ENCODE data around the gene LRRC51.

Gene LRRC51

DNA sequence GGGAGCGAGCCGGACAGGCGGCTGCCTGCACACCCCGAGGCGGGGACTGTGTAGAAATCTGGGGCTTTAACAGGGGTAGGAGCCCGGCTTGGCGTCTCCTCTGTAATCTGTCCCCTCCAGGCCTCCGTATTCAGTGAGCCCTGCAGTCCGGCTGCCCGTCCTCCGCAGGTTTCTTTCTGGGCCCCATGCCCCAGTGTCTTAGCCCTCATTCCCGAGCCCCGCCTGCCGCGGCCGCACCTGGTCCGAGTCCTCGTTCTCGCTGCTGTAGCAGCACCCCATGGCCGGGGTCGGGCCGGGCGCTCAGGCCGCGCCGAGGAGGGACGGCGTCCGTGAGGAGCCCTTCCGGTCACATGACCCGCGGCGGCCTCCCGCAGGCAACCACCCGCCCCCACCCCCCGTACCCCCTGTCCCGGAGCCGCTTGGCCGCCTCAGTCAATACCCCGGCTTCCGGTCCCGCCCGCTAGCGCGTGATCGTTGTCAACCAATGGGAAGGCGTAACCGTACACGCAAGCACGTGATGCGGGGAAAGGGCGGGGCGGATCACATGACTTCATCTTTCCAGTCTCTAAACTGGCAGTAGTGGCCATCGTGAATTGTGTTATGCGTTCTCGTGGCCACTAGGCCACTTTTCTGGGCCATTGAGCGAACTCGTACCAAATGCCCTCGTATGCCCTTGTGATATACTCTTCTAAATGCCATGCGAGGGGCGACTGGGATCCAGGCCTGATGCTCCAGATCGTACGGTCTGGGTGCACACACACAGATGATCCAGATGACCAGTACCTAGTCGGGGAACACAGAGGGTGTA lies 22.5 kb downstream of the LRRC51 start, which contains the start of gene LAMTOR1:
Gene LAMTOR1, minus strand, starts transcription at position 352 of the 808 bp plus-strand sequence. Its CDS starts 73 bp downstream, at position 279.
- Histone ChIP-seq H3K4me3 (ENCODE audit: low read length) (peak within 1 kb of the TSS; percentile 88), H3K18ac (ENCODE audit: low read length) (peak within 1 kb of the TSS; percentile 85), H3K79me1 (ENCODE audit: low read length) (peaks cover 31% of the 10 kb centered on the region), H3K4me2 (ENCODE audit: low read length) (peak within 1 kb of the TSS; percentile 94), H4K5ac (ENCODE audit: low read length) (peak within 1 kb of the TSS; percentile 64), H3K27me3 (ENCODE audit: insufficient read depth, low read length, poor library complexity) (no peaks in the 10 kb centered on the region), H4K8ac (ENCODE audit: low read depth, low read length) (peak within 1 kb of the TSS; percentile 68), H3K4ac (ENCODE audit: low read depth, low read length) (peak within 1 kb of the TSS; percentile 94), H2BK120ac (ENCODE audit: low read depth, low read length) (peak within 1 kb of the TSS; percentile 75), H3K79me2 (ENCODE audit: control insufficient read depth, insufficient read depth, low read length) (peaks cover 27% of the 10 kb centered on the region), H2BK5ac (ENCODE audit: low read length) (peak within 1 kb of the TSS; percentile 69), H2BK15ac (replicated peaks; ENCODE audit: low read depth) (no peak within 1 kb of the TSS), H2AK5ac (ENCODE audit: low read length) (peak within 1 kb of the TSS; percentile 80), H3K23ac (ENCODE audit: low read length) (peak within 1 kb of the TSS; percentile 75), H3K56ac (ENCODE audit: low read length) (peak within 1 kb of the TSS; percentile 98), H3K27ac (ENCODE audit: low read depth, low read length) (peak within 1 kb of the TSS; percentile 93), H3K4me1 (ENCODE audit: control insufficient read depth, low read depth, low read length) (peaks cover 5% of the 10 kb centered on the region), H3K36me3 (ENCODE audit: control insufficient read depth, insufficient read depth, low read length) (peaks cover 4% of the 10 kb centered on the region), H3K9ac (ENCODE audit: low read length) (peak within 1 kb of the TSS; percentile 88)
- DNase-seq, result peak; percentile 100
- no CpG with 5 or more reads among the region's 64 CpGs for WGBS (ENCODE audit: extremely low coverage, insufficient coverage, low lambda C conversion rate)

- H3K4me1 ChIP-seq (ENCODE audit: control insufficient read depth, low read depth, low read length), result peaks cover 5% of the 10 kb centered on the region
- no peak overlapping the region for H3K4me3 ChIP-seq (ENCODE audit: low read length)
- WGBS (ENCODE audit: extremely low coverage, insufficient coverage, low lambda C conversion rate), result no CpG with 5 or more reads among the region's 11 CpGs
- peak overlapping the region; percentile 5 for H2BK5ac ChIP-seq (ENCODE audit: low read length)
- peak overlapping the region; percentile 5 for H3K4me2 ChIP-seq (ENCODE audit: low read length)
- no peak overlapping the region for H3K18ac ChIP-seq (ENCODE audit: low read length)
- peak overlapping the region; percentile 64 for H4K5ac ChIP-seq (ENCODE audit: low read length)
- peaks cover under 1% of the 10 kb centered on the region for H3K36me3 ChIP-seq (ENCODE audit: control insufficient read depth, insufficient read depth, low read length)
- peaks cover 27% of the 10 kb centered on the region for H3K79me2 ChIP-seq (ENCODE audit: control insufficient read depth, insufficient read depth, low read length)
- peak overlapping the region; percentile 4 for H2AK5ac ChIP-seq (ENCODE audit: low read length)
- peak overlapping the region; percentile 90 for H3K4ac ChIP-seq (ENCODE audit: low read depth, low read length)
- H3K27me3 ChIP-seq (ENCODE audit: insufficient read depth, low read length, poor library complexity), result no peaks in the 10 kb centered on the region
- H3K9ac ChIP-seq (ENCODE audit: low read length), result peak overlapping the region; percentile 57
- no peak overlapping the region for H3K23ac ChIP-seq (ENCODE audit: low read length)
- H3K56ac ChIP-seq (ENCODE audit: low read length), result peak overlapping the region; percentile 87
- no peak for DNase-seq
- peak overlapping the region; percentile 68 for H4K8ac ChIP-seq (ENCODE audit: low read depth, low read length)
- no peak overlapping the region for H2BK120ac ChIP-seq (ENCODE audit: low read depth, low read length)
- no peak overlapping the region for H2BK15ac ChIP-seq (replicated peaks; ENCODE audit: low read depth)
- H3K27ac ChIP-seq (ENCODE audit: low read depth, low read length), result peak overlapping the region; percentile 46
- H3K79me1 ChIP-seq (ENCODE audit: low read length), result peaks cover 29% of the 10 kb centered on the region
Measured at GRCh38 chr11:72103754-72104167, 23.1 kb downstream of the LRRC51 start.

- peaks cover 14% of the 10 kb centered on the region for H3K79me1 ChIP-seq (ENCODE audit: low read length)
- no peak within 1 kb of the TSS for H3K9ac ChIP-seq (ENCODE audit: low read length)
- H2AK5ac ChIP-seq (ENCODE audit: low read length), result no peak within 1 kb of the TSS
- H2BK120ac ChIP-seq (ENCODE audit: low read depth, low read length), result no peak within 1 kb of the TSS
- H3K23ac ChIP-seq (ENCODE audit: low read length), result no peak within 1 kb of the TSS
- H4K8ac ChIP-seq (ENCODE audit: low read depth, low read length), result no peak within 1 kb of the TSS
- no peak within 1 kb of the TSS for H3K27ac ChIP-seq (ENCODE audit: low read depth, low read length)
- H3K36me3 ChIP-seq (ENCODE audit: control insufficient read depth, insufficient read depth, low read length), result no peaks in the 10 kb centered on the region
- peaks cover 21% of the 10 kb centered on the region for H3K79me2 ChIP-seq (ENCODE audit: control insufficient read depth, insufficient read depth, low read length)
- no peaks in the 10 kb centered on the region for H3K27me3 ChIP-seq (ENCODE audit: insufficient read depth, low read length, poor library complexity)
- no peak within 1 kb of the TSS for H2BK5ac ChIP-seq (ENCODE audit: low read length)
- H2BK15ac ChIP-seq (replicated peaks; ENCODE audit: low read depth), result no peak within 1 kb of the TSS
- WGBS (ENCODE audit: extremely low coverage, insufficient coverage, low lambda C conversion rate), result no CpG with 5 or more reads among the region's 14 CpGs
- H3K4ac ChIP-seq (ENCODE audit: low read depth, low read length), result no peak within 1 kb of the TSS
- no peak within 1 kb of the TSS for H3K4me2 ChIP-seq (ENCODE audit: low read length)
- DNase-seq, result no peak
- H3K18ac ChIP-seq (ENCODE audit: low read length), result no peak within 1 kb of the TSS
- peaks cover 5% of the 10 kb centered on the region for H3K4me1 ChIP-seq (ENCODE audit: control insufficient read depth, low read depth, low read length)
- no peak within 1 kb of the TSS for H3K56ac ChIP-seq (ENCODE audit: low read length)
- H4K5ac ChIP-seq (ENCODE audit: low read length), result no peak within 1 kb of the TSS
- no peak within 1 kb of the TSS for H3K4me3 ChIP-seq (ENCODE audit: low read length)
Measured at GRCh38 chr11:72105888-72106287, 25.2 kb downstream of the LRRC51 start, which contains the start of gene TOMT. Gene TOMT (plus strand): TSS chr11:72105924. CDS start chr11:72105952, 28 bp downstream.

DNA sequence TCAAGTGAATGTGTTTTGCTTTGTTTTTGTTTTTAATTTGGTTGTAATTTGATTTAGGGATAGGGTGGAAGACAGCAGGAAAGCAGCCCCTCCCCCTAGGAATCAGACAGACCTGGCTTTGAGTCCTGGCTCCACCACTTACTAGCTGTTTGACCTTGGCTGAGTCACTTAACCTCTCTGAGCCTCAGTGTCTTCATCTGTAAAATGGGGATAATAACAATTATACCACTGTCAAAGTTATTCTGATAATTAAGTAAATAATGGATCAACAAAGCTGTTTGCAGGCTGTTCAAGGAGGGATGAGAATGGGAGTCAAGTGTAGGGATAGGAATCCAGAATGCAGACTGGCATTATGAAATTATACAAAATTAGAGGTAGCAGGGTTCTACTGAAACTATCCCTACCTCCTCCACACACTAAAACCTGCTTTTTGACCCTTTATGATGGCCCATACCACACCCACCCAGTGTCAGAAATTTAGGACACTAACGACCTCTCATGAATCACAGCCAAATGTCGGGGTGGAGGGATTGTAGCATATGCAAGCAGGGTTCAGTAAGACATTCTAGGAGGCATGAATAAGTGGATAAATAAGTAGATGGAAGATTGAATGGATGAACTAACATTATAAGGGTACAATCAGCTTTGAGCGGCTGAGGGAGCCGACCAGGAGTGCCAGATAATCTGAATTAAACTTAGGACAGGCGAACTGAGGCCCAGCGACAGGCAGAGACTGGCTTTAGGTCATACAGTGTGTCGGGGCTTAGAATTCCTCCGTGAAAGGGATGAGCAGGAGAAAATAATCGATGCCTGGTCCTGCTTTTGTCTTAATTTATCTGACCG lies 30.9 kb downstream of the LRRC51 start:
- Histone ChIP-seq H4K8ac (ENCODE audit: low read depth, low read length) (no peak overlapping the region), H3K79me1 (ENCODE audit: low read length) (no peaks in the 10 kb centered on the region), H3K9ac (ENCODE audit: low read length) (peak overlapping the region; percentile 92), H3K4ac (ENCODE audit: low read depth, low read length) (peak overlapping the region; percentile 60), H3K36me3 (ENCODE audit: control insufficient read depth, insufficient read depth, low read length) (no peaks in the 10 kb centered on the region), H2BK15ac (replicated peaks; ENCODE audit: low read depth) (no peak overlapping the region), H3K79me2 (ENCODE audit: control insufficient read depth, insufficient read depth, low read length) (no peaks in the 10 kb centered on the region), H3K18ac (ENCODE audit: low read length) (no peak overlapping the region), H4K5ac (ENCODE audit: low read length) (no peak overlapping the region), H2AK5ac (ENCODE audit: low read length) (peak overlapping the region; percentile 75), H3K56ac (ENCODE audit: low read length) (peak overlapping the region; percentile 96), H3K23ac (ENCODE audit: low read length) (peak overlapping the region; percentile 54), H3K27ac (ENCODE audit: low read depth, low read length) (peak overlapping the region; percentile 19), H3K27me3 (ENCODE audit: insufficient read depth, low read length, poor library complexity) (no peaks in the 10 kb centered on the region), H3K4me1 (ENCODE audit: control insufficient read depth, low read depth, low read length) (peaks cover 2% of the 10 kb centered on the region), H2BK5ac (ENCODE audit: low read length) (no peak overlapping the region), H3K4me2 (ENCODE audit: low read length) (peak overlapping the region; percentile 94), H2BK120ac (ENCODE audit: low read depth, low read length) (no peak overlapping the region), H3K4me3 (ENCODE audit: low read length) (peak overlapping the region; percentile 67)
- DNase-seq, result no peak
- WGBS (ENCODE audit: extremely low coverage, insufficient coverage, low lambda C conversion rate), result no CpG with 5 or more reads among the region's 10 CpGs

DNA sequence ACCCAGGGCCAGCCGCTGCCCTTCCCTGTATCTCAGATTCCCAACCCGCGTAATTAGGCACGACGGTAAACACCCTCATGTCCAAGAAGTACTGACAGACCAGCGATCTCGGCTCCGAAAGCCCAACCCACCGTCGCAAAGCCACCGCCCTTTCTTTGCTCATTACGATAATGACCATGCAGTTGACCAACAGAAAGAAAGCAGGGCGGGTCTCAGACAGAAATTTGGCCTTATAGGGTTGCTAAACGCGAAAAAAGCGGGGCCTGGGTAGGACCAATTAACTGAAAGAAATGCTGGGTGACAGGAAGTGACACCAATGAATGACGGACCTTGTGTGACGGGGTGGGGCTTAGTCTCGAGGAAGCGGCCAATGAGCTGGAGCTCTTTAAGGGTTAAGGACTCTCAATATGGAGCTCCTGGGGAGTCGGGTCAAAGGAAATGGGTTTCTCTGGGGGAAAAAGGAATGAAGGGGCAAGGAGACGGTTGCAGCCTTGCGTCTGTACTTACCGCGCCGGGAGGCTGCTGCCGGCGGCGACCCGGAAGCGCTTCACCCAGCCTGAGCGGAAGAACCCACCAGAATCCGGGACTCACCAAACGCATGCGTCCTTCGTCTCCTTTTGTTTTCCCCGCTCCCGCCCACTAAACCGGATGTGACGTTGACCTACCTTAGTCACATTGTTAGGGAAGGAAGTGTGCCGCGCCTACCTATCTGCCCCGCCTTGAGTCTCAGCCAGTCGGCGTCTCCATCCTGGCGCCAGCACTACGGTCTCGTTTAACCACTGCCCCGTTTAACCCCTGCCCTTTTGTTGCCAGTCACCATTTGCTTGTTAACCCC lies 31.7 kb downstream of the LRRC51 start, which contains the start of gene ANAPC15:
Gene ANAPC15, minus strand, starts transcription at position 553 of the 835 bp plus-strand sequence. CDS start 1,419 bp downstream, outside the sequence.
- Histone ChIP-seq H3K36me3 (ENCODE audit: control insufficient read depth, insufficient read depth, low read length) (no peaks in the 10 kb centered on the region), H2BK5ac (ENCODE audit: low read length) (peak within 1 kb of the TSS; percentile 85), H3K79me1 (ENCODE audit: low read length) (no peaks in the 10 kb centered on the region), H3K79me2 (ENCODE audit: control insufficient read depth, insufficient read depth, low read length) (no peaks in the 10 kb centered on the region), H3K4me2 (ENCODE audit: low read length) (peak within 1 kb of the TSS; percentile 94), H4K5ac (ENCODE audit: low read length) (peak within 1 kb of the TSS; percentile 60), H3K18ac (ENCODE audit: low read length) (peak within 1 kb of the TSS; percentile 92), H3K56ac (ENCODE audit: low read length) (peak within 1 kb of the TSS; percentile 96), H3K4ac (ENCODE audit: low read depth, low read length) (peak within 1 kb of the TSS; percentile 60), H3K9ac (ENCODE audit: low read length) (peak within 1 kb of the TSS; percentile 92), H3K4me1 (ENCODE audit: control insufficient read depth, low read depth, low read length) (peaks cover 2% of the 10 kb centered on the region), H3K4me3 (ENCODE audit: low read length) (peak within 1 kb of the TSS; percentile 67), H4K8ac (ENCODE audit: low read depth, low read length) (peak within 1 kb of the TSS; percentile 88), H3K27me3 (ENCODE audit: insufficient read depth, low read length, poor library complexity) (no peaks in the 10 kb centered on the region), H2BK15ac (replicated peaks; ENCODE audit: low read depth) (no peak within 1 kb of the TSS), H2BK120ac (ENCODE audit: low read depth, low read length) (no peak within 1 kb of the TSS), H2AK5ac (ENCODE audit: low read length) (peak within 1 kb of the TSS; percentile 75), H3K23ac (ENCODE audit: low read length) (peak within 1 kb of the TSS; percentile 54), H3K27ac (ENCODE audit: low read depth, low read length) (peak within 1 kb of the TSS; percentile 81)
- DNase-seq, result peak; percentile 100
- no CpG with 5 or more reads among the region's 49 CpGs for WGBS (ENCODE audit: extremely low coverage, insufficient coverage, low lambda C conversion rate)
